Neuronal stem cell (in vitro differentiated cells): Measurements from ENCODE around the gene LRRC75B.

Experiments used
- DNase-seq: peaks from one replicate; pipeline ENCODE4 v3.0.0-alpha.2; 2013; ENCODE audit warnings: low spot score
- H2AFZ ChIP-seq: one replicate; pipeline ENCODE4 v1.6.1; 2013; ENCODE audit warnings: mild to moderate bottlenecking, low read length, inconsistent platforms
- H2AK5ac ChIP-seq: 2 replicates; pipeline ENCODE4 v1.6.1; 2013; ENCODE audit warnings: low read depth, mild to moderate bottlenecking, inconsistent platforms, low read length, moderate library complexity, mixed read lengths
- H2BK120ac ChIP-seq: 2 replicates; pipeline ENCODE4 v1.6.1; 2013; ENCODE audit warnings: low read depth, mild to moderate bottlenecking, inconsistent platforms, low read length, moderate library complexity, mixed read lengths
- H2BK12ac ChIP-seq: one replicate; pipeline ENCODE4 v1.6.1; 2013; ENCODE audit warnings: low read length, inconsistent platforms
- H2BK15ac ChIP-seq: 2 replicates; pipeline ENCODE4 v1.6.1; 2013; ENCODE audit warnings: mild to moderate bottlenecking, low read length, inconsistent platforms, mixed read lengths
- H2BK5ac ChIP-seq: one replicate; pipeline ENCODE4 v1.6.1; 2013; ENCODE audit warnings: inconsistent platforms, mild to moderate bottlenecking, low read length, moderate library complexity
- H3K14ac ChIP-seq: one replicate; pipeline ENCODE4 v1.6.1; 2013; ENCODE audit warnings: low read length, inconsistent platforms
- H3K18ac ChIP-seq: 2 replicates; pipeline ENCODE4 v1.6.1; 2013; ENCODE audit warnings: low read length, inconsistent platforms
- H3K23ac ChIP-seq: 2 replicates; pipeline ENCODE4 v1.6.1; 2013; ENCODE audit warnings: low read depth, mild to moderate bottlenecking, mixed read lengths, low read length, inconsistent platforms; ENCODE audit not compliant: poor library complexity
- H3K27ac ChIP-seq: replicated peaks from 3 replicates; pipeline ENCODE4 v1.5.1; 2013; ENCODE audit warnings: low read length, inconsistent platforms
- H3K27me3 ChIP-seq, 3 experiments: 2 replicates each; pipeline ENCODE4 v1.6.1; 2013; ENCODE audit warnings: low read length in 3 of 3, mild to moderate bottlenecking in 2 of 3, inconsistent platforms in 1 of 3, low read depth in 1 of 3, mixed read lengths in 1 of 3, moderate library complexity in 1 of 3; ENCODE audit not compliant: control insufficient read depth in 3 of 3, insufficient read depth in 3 of 3
- H3K36me3 ChIP-seq, 2 donors: replicated peaks in 1 of 2; 2 replicates each; pipeline ENCODE4 v1.6.1; 2013; ENCODE audit warnings: low read length in 2 of 2; ENCODE audit not compliant: control insufficient read depth in 2 of 2, insufficient read depth in 2 of 2
- H3K4ac ChIP-seq: 2 replicates; pipeline ENCODE4 v1.6.1; 2013; ENCODE audit warnings: inconsistent platforms, mild to moderate bottlenecking, low read length, moderate library complexity
- H3K4me1 ChIP-seq, 2 donors: 1 replicate in 1 of 2; 2 replicates in 1 of 2; pipeline ENCODE4 v1.6.1; 2013; ENCODE audit warnings: low read length in 2 of 2, low read depth in 1 of 2; ENCODE audit not compliant: control insufficient read depth in 2 of 2, insufficient read depth in 1 of 2
- H3K4me2 ChIP-seq: one replicate; pipeline ENCODE4 v1.6.1; 2013; ENCODE audit warnings: mild to moderate bottlenecking, low read length, inconsistent platforms; ENCODE audit not compliant: insufficient read depth, poor library complexity, severe bottlenecking
- H3K4me3 ChIP-seq, 2 donors: 2 replicates each; pipeline ENCODE4 v1.5.1; 2013; ENCODE audit warnings: low read length in 2 of 2, mild to moderate bottlenecking in 2 of 2, inconsistent platforms in 1 of 2, moderate library complexity in 1 of 2
- H3K79me1 ChIP-seq: one replicate; pipeline ENCODE4 v1.6.1; 2013; ENCODE audit warnings: low read depth, mild to moderate bottlenecking, inconsistent platforms, low read length, moderate library complexity
- H3K9ac ChIP-seq: one replicate; pipeline ENCODE4 v1.6.1; 2013; ENCODE audit warnings: mild to moderate bottlenecking, low read depth, low read length, inconsistent platforms; ENCODE audit not compliant: poor library complexity
- H3K9me3 ChIP-seq, 2 donors: replicated peaks in 1 of 2; 2 replicates each; pipeline versions ENCODE3 to v1.6.1; 2013; ENCODE audit warnings: low read length in 2 of 2, mild to moderate bottlenecking in 2 of 2, inconsistent platforms in 1 of 2, low read depth in 1 of 2, mixed read lengths in 1 of 2, moderate library complexity in 1 of 2; ENCODE audit not compliant: control insufficient read depth in 2 of 2, insufficient read depth in 1 of 2
- H4K8ac ChIP-seq: one replicate; pipeline ENCODE4 v1.6.1; 2013; ENCODE audit warnings: low read depth, mild to moderate bottlenecking, inconsistent platforms, low read length, moderate library complexity
- H4K91ac ChIP-seq: one replicate; pipeline ENCODE4 v1.6.1; 2013; ENCODE audit warnings: low read length, low read depth, mild to moderate bottlenecking, inconsistent platforms; ENCODE audit not compliant: poor library complexity
- WGBS, 2 donors: extraction: QIAGEN DNeasy Blood & Tissue Kit; methylation state at CpG; one replicate each; pipeline ENCODE4 v1.1.7; 2013; ENCODE audit warnings: missing lambda C conversion rate in 2 of 2, mixed read lengths in 1 of 2; ENCODE audit not compliant: insufficient read length in 2 of 2, insufficient replicate concordance in 1 of 2; ENCODE audit errors: extremely low coverage in 2 of 2; 5-methylcytosine and 5-hydroxymethylcytosine counted together

The LRRC75B gene

GRCh38 chr22:24590596-24591173, 2.2 kb downstream of the LRRC75B start:
- Histone ChIP-seq H2AFZ (no peak overlapping the region), H3K4me3 (no peak overlapping the region)
- no CpG with 5 or more reads among the region's 12 CpGs for WGBS, 2 donors

DNA sequence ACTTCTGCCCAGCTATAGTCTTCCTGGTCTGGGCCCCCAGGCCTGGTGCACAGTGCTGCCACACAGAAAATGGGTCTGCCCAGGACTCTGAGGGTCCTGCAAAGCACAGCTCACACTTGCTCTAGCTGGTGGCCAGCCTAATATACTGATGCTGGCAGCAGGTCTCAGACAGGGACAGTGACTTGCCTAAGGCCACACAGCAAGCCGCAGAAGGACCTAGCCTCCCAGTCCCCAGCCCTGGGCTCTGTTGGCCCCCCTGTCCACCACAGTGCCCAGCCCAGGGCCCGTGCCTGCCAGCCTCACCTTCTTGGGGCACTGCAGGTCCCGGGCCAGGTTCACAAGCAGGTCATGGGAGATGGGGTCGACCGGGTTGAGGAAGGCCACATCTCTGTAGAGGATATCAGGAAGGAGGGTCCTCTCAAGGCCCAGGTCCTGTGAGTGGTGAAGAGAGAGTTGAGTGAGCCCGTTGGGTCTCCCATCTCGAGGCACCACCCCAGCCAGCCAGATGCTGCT, 3.3 kb downstream of the LRRC75B start:
- Histone ChIP-seq H2BK15ac (no peak overlapping the region), H3K4me2 (peak overlapping the region; percentile 11), H2BK5ac (peak overlapping the region; percentile 82), H3K36me3 (peaks cover 23 to 30% of the 10 kb centered on the region in 2 donors), H2AFZ (no peak overlapping the region), H3K27me3 (no peaks in the 10 kb centered on the region), H4K91ac (no peak overlapping the region), H3K27ac (no peak overlapping the region), H3K23ac (no peak overlapping the region), H3K18ac (peak overlapping the region; percentile 63), H2AK5ac (no peak overlapping the region), H3K79me1 (peaks cover 2% of the 10 kb centered on the region), H3K9me3 (no peaks in the 10 kb centered on the region), H3K4me3 (no peak overlapping the region), H2BK120ac (no peak overlapping the region), H3K9ac (peak overlapping the region; percentile 39), H4K8ac (no peak overlapping the region), H2BK12ac (no peak overlapping the region), H3K4ac (no peak overlapping the region), H3K14ac (peak overlapping the region; percentile 17), H3K4me1 (peaks cover 12 to 17% of the 10 kb centered on the region in 2 donors)
- no CpG with 5 or more reads among the region's 7 CpGs for WGBS, 2 donors
- DNase-seq, result no peak

More at GRCh38 chr22:24590596-24591173, 2.2 kb downstream of the LRRC75B start:
- H3K27ac ChIP-seq, result no peak overlapping the region
- H3K79me1 ChIP-seq, result peaks cover 2% of the 10 kb centered on the region
- no peak overlapping the region for H3K4ac ChIP-seq
- no peak overlapping the region for H4K91ac ChIP-seq
- no peak overlapping the region for H4K8ac ChIP-seq
- no peak overlapping the region for H2BK5ac ChIP-seq
- H2BK120ac ChIP-seq, result no peak overlapping the region
- no peak overlapping the region for H3K14ac ChIP-seq
- H3K27me3 ChIP-seq, result no peaks in the 10 kb centered on the region
- H3K4me2 ChIP-seq, result no peak overlapping the region
- H3K9me3 ChIP-seq, result no peaks in the 10 kb centered on the region
- no peak overlapping the region for H2AK5ac ChIP-seq
- H2BK12ac ChIP-seq, result no peak overlapping the region
- no peak overlapping the region for H3K9ac ChIP-seq
- H3K4me1 ChIP-seq, result peaks cover 13 to 19% of the 10 kb centered on the region in 2 donors
- no peak overlapping the region for H3K23ac ChIP-seq
- H3K36me3 ChIP-seq, result peaks cover 22 to 25% of the 10 kb centered on the region in 2 donors
- DNase-seq, result no peak
- no peak overlapping the region for H3K18ac ChIP-seq
- H2BK15ac ChIP-seq, result no peak overlapping the region

DNA sequence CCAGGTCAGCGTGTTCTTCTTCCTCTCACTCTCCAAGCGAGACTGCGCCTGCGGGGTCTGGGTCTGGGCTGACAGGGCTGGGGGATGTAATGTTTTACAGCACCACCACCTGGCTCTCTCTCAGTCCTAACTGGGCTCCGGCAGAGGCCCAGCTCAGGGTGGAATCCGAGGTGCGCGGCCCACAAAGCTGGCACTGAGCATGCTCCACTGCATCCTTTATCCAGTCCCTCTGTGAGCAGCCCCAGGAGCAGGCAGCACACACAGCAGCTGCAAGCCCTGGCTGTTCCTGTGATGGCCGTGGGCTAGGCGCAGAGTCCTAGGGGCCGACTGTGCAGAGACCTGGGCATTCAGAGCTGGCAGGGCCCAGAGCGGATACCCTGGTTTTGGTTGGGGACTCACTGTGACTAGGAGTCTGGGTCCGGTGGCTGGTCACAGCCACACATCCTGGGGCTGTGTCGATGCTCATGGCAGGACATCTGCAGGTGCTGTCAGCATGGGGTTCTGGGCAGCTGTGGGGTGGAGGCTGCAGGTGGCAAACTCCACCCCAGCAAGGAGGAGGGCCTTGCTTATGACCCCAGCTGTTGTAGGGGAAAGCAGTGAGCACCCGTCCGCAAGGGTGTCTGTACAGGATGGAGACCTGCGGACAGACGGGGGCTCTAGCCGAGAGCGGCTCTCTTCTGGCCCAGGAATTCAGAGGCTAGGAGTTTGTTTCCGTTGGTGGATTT, 4.0 kb downstream of the LRRC75B start:
- H3K36me3 ChIP-seq, result peaks cover 25 to 30% of the 10 kb centered on the region in 2 donors
- H3K4me1 ChIP-seq, result peaks cover 10% of the 10 kb centered on the region in 2 donors
- peak overlapping the region; percentile 11 for H3K4ac ChIP-seq
- peak overlapping the region; percentile 82 for H2BK5ac ChIP-seq
- H2AFZ ChIP-seq, result no peak overlapping the region
- H3K79me1 ChIP-seq, result peaks cover 2% of the 10 kb centered on the region
- H3K9me3 ChIP-seq, result no peaks in the 10 kb centered on the region
- no peak overlapping the region for H3K4me2 ChIP-seq
- peak overlapping the region; percentile 22 for H2BK12ac ChIP-seq
- H3K18ac ChIP-seq, result no peak overlapping the region
- H3K4me3 ChIP-seq, result no peak overlapping the region
- H2AK5ac ChIP-seq, result peak overlapping the region; percentile 56
- no peak overlapping the region for H2BK120ac ChIP-seq
- DNase-seq, result no peak
- no peak overlapping the region for H4K91ac ChIP-seq
- WGBS, 2 donors, result no CpG with 5 or more reads among the region's 21 CpGs
- no peaks in the 10 kb centered on the region for H3K27me3 ChIP-seq
- H3K14ac ChIP-seq, result no peak overlapping the region
- H3K9ac ChIP-seq, result no peak overlapping the region
- H4K8ac ChIP-seq, result no peak overlapping the region
- H3K23ac ChIP-seq, result peak overlapping the region; percentile 43
- H3K27ac ChIP-seq, result no peak overlapping the region
- H2BK15ac ChIP-seq, result no peak overlapping the region

DNA sequence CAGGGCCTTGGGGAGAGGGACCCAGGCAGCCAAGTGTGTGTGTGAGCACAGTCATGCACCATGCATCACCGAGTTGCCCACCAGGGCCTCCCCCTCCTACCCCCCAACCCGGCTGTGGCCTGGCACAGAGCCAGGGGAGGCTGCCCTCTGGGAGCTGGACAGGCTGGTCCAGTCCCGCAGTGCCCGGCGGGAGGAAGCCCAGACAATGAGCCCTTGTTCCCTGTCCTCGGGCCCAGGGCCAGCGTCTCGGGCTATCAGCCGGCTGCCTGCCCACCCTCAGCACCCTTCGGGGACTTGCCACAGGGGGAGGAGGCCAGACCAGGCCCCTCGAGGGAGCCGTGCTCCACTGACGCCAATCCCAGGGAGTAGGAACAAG, 4.5 kb downstream of the LRRC75B start:
- Histone ChIP-seq H4K91ac (no peak overlapping the region), H2BK12ac (peak overlapping the region; percentile 22), H3K27me3 (no peaks in the 10 kb centered on the region), H3K4me3 (no peak overlapping the region), H2AFZ (no peak overlapping the region), H2BK15ac (no peak overlapping the region), H2BK120ac (no peak overlapping the region), H2AK5ac (peak overlapping the region; percentile 56), H3K18ac (no peak overlapping the region), H3K79me1 (peaks cover 2% of the 10 kb centered on the region), H3K4me1 (peaks cover 7 to 8% of the 10 kb centered on the region in 2 donors), H2BK5ac (peak overlapping the region; percentile 82), H3K14ac (no peak overlapping the region), H3K9me3 (no peaks in the 10 kb centered on the region), H4K8ac (no peak overlapping the region), H3K23ac (peak overlapping the region; percentile 43), H3K27ac (no peak overlapping the region), H3K36me3 (peaks cover 25 to 30% of the 10 kb centered on the region in 2 donors), H3K4ac (peak overlapping the region; percentile 11), H3K4me2 (no peak overlapping the region), H3K9ac (no peak overlapping the region)
- DNase-seq, result no peak
- WGBS, 2 donors, result no CpG with 5 or more reads among the region's 13 CpGs
